Measurements from ENCODE around the gene TGFBI. TPM values are rescaled to one million over a fixed set of nuclear protein-coding genes. Genes with fewer than 3 reads are reported as not detected.

Gene TGFBI
- total and polyA plus RNA-seq, 9 of the 15 experiments (the other 6 are each of a cell fraction or from before 2014, with no cell fraction given), result 0.05 to 0.62 (median 0.08) TPM; not detected in 6

GRCh38 chr5:136035837-136036236 lies 7.0 kb downstream of the TGFBI start:
- Histone ChIP-seq H3K27me3 (ENCODE audit: control insufficient read depth in 2 of 2, insufficient read depth in 2 of 2, low read length in 2 of 2) (peaks cover 14 to 55% of the 10 kb centered on the region in 2 experiments), H3K36me3 (ENCODE audit: control insufficient read depth, insufficient read depth, low read length) (no peaks in the 10 kb centered on the region), H3K9me1 (ENCODE audit: control insufficient read depth, insufficient read depth, low read length) (no peaks in the 10 kb centered on the region), H3K4me1 (replicated peaks in 1 of 2; ENCODE audit: control insufficient read depth in 2 of 2, insufficient read depth in 2 of 2, low read length in 2 of 2) (no peaks in the 10 kb centered on the region), H2AFZ (ENCODE audit: low read depth, low read length) (no peak overlapping the region), H3K9ac (ENCODE audit: insufficient read depth in 1 of 2, low read depth in 2 of 2, low read length in 2 of 2) (no peak overlapping the region), H3K27ac (ENCODE audit: extremely low read depth, low read depth, low read length) (no peak overlapping the region), H3K9me3 (replicated peaks; ENCODE audit: control insufficient read depth, insufficient read depth, low read depth, low read length) (no peaks in the 10 kb centered on the region), H4K20me1 (replicated peaks; ENCODE audit: control insufficient read depth, insufficient read depth, low read length) (no peaks in the 10 kb centered on the region), H3K79me2 (ENCODE audit: control insufficient read depth, insufficient read depth, low read length) (no peaks in the 10 kb centered on the region), H3K4me3 (no peak overlapping the region), H3K4me2 (ENCODE audit: insufficient read depth, low read length) (no peak overlapping the region)
- no TSS peak for BruUV-seq (replicated peaks)
- ATAC-seq (no peak), DNase-seq (ENCODE audit: extremely low read depth in 1 of 4, low spot score in 3 of 4) (no peak), FAIRE-seq (no peak)
- in situ Hi-C loops (cut with MboI) (no loop called here), intact Hi-C loops (cut with micrococcal nuclease) (no loop called here)
- ChIA-PET CTCF (ENCODE audit: low intra/inter-chr PET ratio) (no interaction called here), POLR2A (interaction anchor here (0.9 to 1.3 kb wide), 3 partner anchors 9 to 20 kb away, joined by 3 to 6 read pairs (median 5); no protein-coding TSS in a partner anchor)
- 3% methylated on average over 7 of the region's 7 CpGs for WGBS (ENCODE audit: insufficient coverage, low coverage, missing lambda C conversion rate)
- TF ChIP-seq ATF6 (CRISPR knock-in tag; IDR thresholded peaks at IDR 0.05), result no peak
- no peak for TF ChIP-seq KDM4B (IDR thresholded peaks at IDR 0.05; ENCODE audit: borderline replicate concordance in 2 of 2, low read depth in 1 of 2)
- TF ChIP-seq THAP7 (CRISPR knock-in tag; IDR thresholded peaks at IDR 0.05), result no peak
- no peak for TF ChIP-seq RNF219 (CRISPR knock-in tag; IDR thresholded peaks at IDR 0.05)
- TF ChIP-seq TRIM24 (IDR thresholded peaks at IDR 0.05), result no peak
- no peak for TF ChIP-seq HES1 (IDR thresholded peaks at IDR 0.05; ENCODE audit: low read depth)
- TF ChIP-seq ZNF311 (CRISPR knock-in tag; IDR thresholded peaks at IDR 0.05), result no peak
- no peak for TF ChIP-seq SMC3 (conservative IDR thresholded peaks at IDR 0.05; ENCODE audit: insufficient read depth, low read depth, low read length)
- no peak for TF ChIP-seq FUS (optimal IDR thresholded peaks at IDR 0.05; ENCODE audit: low read depth, low read length)
- no peak for TF ChIP-seq HEY1 (CRISPR knock-in tag; IDR thresholded peaks at IDR 0.05; ENCODE audit: borderline replicate concordance)
- no peak for TF ChIP-seq GTF2A2 (tag; IDR thresholded peaks at IDR 0.05)
- TF ChIP-seq RBM14 (IDR thresholded peaks at IDR 0.05; ENCODE audit: borderline replicate concordance, insufficient read depth, low read depth, low read length), result no peak
- TF ChIP-seq TFAP4 (CRISPR knock-in tag; IDR thresholded peaks at IDR 0.05; ENCODE audit: borderline replicate concordance), result no peak
- TF ChIP-seq ZNF41 (CRISPR knock-in tag; conservative IDR thresholded peaks at IDR 0.05), result no peak
- no peak for TF ChIP-seq GATAD2B (IDR thresholded peaks at IDR 0.05; ENCODE audit: borderline replicate concordance)
